ENCODE results near the gene USP37. TPM values are rescaled to one million over a fixed set of nuclear protein-coding genes. Genes with fewer than 3 reads are reported as not detected.

USP37 gene
- total RNA-seq, 2 donors from 2014 or later, result 18.7 to 27.7 TPM

DNA sequence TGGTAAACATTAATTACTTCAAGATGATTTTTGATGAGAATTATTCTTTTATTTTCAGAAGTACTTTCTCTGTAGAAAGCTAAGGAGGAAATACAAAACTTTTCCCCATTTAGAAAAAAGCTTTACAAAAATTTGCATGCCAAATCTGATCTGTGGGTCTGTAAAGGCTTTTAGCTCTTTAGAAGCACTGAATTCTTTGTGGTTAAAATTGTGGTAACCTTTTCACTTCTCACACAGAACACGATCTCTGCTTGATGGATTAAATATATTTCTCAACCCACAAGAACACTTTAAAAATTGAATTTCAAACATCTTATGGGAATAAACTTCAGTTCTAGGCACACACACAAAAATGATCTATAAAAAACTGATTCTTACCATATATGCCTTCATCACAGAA, 85.5 kb downstream of the USP37 start:
- Mint-ChIP-seq H3K4me1 (peaks cover 4% of the 10 kb centered on the region), H3K27me3 (no peaks in the 10 kb centered on the region), H3K4me3 (no peak overlapping the region), H3K27ac (peak overlapping the region; percentile 39), H3K36me3 (ENCODE audit: low read depth) (no peaks in the 10 kb centered on the region)
- no peak for ATAC-seq
- DNase-seq, result no peak
- H3K9me3 ChIP-seq (ENCODE audit: control insufficient read depth, low read length, poor library complexity, severe bottlenecking), result no peaks in the 10 kb centered on the region

DNA sequence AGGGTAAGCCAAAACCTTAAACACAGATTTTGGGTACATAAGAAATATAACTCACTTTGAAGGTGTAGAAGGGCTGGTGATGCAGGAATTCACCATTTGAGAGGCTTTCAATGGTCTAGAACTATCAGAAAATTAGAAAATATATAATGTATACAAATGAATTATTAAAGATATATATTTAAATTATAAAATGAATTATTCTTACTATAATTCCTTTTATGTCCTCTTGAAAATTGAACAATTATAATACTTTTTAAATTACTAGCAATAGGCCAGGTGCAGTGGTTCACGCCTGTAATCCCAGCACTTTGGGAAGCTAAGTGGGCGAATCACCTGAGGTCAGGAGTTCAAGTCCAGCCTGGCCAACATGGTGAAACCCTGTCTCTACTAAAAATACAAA, 88.6 kb downstream of the USP37 start:
- H3K36me3 Mint-ChIP-seq (ENCODE audit: low read depth), result no peaks in the 10 kb centered on the region
- DNase-seq (no peak), ATAC-seq (no peak)
- H3K4me3 Mint-ChIP-seq, result no peak overlapping the region
- H3K9me3 ChIP-seq (ENCODE audit: control insufficient read depth, low read length, poor library complexity, severe bottlenecking), result no peaks in the 10 kb centered on the region
- H3K4me1 Mint-ChIP-seq, result peaks cover 4% of the 10 kb centered on the region
- H3K27ac Mint-ChIP-seq, result no peak overlapping the region
- no peaks in the 10 kb centered on the region for H3K27me3 Mint-ChIP-seq

GRCh38 chr2:218478544-218478943, 89.6 kb downstream of the USP37 start:
- H3K36me3 Mint-ChIP-seq (ENCODE audit: low read depth), result no peaks in the 10 kb centered on the region
- no peaks in the 10 kb centered on the region for H3K27me3 Mint-ChIP-seq
- H3K27ac Mint-ChIP-seq, result no peak overlapping the region
- DNase-seq, result no peak
- no peaks in the 10 kb centered on the region for H3K9me3 ChIP-seq (ENCODE audit: control insufficient read depth, low read length, poor library complexity, severe bottlenecking)
- ATAC-seq, result no peak
- H3K4me3 Mint-ChIP-seq, result no peak overlapping the region
- H3K4me1 Mint-ChIP-seq, result peaks cover 2% of the 10 kb centered on the region

DNA sequence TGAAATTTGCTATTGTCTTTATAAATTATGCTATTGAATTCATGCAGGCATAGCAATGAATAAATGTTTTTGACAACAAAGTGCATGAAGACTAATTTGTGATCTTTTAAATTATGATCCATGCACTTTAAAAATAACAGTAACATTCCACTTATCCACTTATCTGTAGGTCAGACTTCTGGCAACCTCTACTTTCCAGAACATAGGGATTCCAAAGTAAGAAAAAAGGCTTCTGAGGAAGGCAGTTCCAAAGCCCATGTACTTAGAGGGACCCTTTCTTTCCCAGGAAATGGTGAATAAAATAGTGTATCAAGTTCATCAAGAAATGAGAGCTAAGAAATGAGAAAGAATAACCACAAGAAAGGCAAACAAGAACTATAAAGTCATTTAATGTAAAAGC, 90.9 kb downstream of the USP37 start:
- no peak for ATAC-seq
- no peak for DNase-seq
- Mint-ChIP-seq H3K4me3 (no peak overlapping the region), H3K27me3 (no peaks in the 10 kb centered on the region), H3K4me1 (peaks cover 2% of the 10 kb centered on the region), H3K36me3 (ENCODE audit: low read depth) (peaks cover 2% of the 10 kb centered on the region), H3K27ac (no peak overlapping the region)
- H3K9me3 ChIP-seq (ENCODE audit: control insufficient read depth, low read length, poor library complexity, severe bottlenecking), result no peaks in the 10 kb centered on the region

GRCh38 chr2:218476676-218477075, 91.5 kb downstream of the USP37 start:
- no peak for ATAC-seq
- H3K27ac Mint-ChIP-seq, result no peak overlapping the region

GRCh38 chr2:218474527-218474926, 93.6 kb downstream of the USP37 start:
- H3K27me3 Mint-ChIP-seq, result no peaks in the 10 kb centered on the region
- peak overlapping the region; percentile 45 for H3K27ac Mint-ChIP-seq
- peaks cover 2% of the 10 kb centered on the region for H3K36me3 Mint-ChIP-seq (ENCODE audit: low read depth)
- peaks cover 2% of the 10 kb centered on the region for H3K4me1 Mint-ChIP-seq
- ATAC-seq, result no peak
- no peak overlapping the region for H3K4me3 Mint-ChIP-seq
- H3K9me3 ChIP-seq (ENCODE audit: control insufficient read depth, low read length, poor library complexity, severe bottlenecking), result no peaks in the 10 kb centered on the region
- no peak for DNase-seq

More at GRCh38 chr2:218476676-218477075, 91.5 kb downstream of the USP37 start:
- H3K9me3 ChIP-seq (ENCODE audit: control insufficient read depth, low read length, poor library complexity, severe bottlenecking), result no peaks in the 10 kb centered on the region
- peaks cover 2% of the 10 kb centered on the region for H3K4me1 Mint-ChIP-seq
- peaks cover 2% of the 10 kb centered on the region for H3K36me3 Mint-ChIP-seq (ENCODE audit: low read depth)
- no peak overlapping the region for H3K4me3 Mint-ChIP-seq
- H3K27me3 Mint-ChIP-seq, result no peaks in the 10 kb centered on the region
- no peak for DNase-seq

DNA sequence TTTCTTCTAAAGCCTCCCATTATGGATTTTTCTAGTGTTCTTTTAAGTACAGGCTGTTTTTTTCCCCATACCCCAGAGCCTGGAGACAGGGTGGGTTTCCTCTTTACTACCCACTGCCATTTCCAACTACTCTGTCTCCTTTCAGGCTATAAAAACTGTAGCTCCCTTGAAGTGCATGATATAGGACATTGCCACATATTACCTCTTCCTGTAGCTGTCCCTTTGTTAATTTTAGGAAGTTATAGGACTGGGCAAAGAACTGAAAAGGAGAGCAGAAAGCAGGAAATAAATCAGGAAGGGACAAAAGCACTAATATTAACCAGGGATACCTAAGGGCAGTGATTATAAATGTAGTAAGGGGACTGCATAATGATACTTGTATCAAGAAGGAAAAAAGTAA, 95.2 kb downstream of the USP37 start:
- Mint-ChIP-seq H3K4me1 (no peaks in the 10 kb centered on the region), H3K4me3 (no peak overlapping the region), H3K27me3 (no peaks in the 10 kb centered on the region), H3K27ac (no peak overlapping the region), H3K36me3 (ENCODE audit: low read depth) (peaks cover 2% of the 10 kb centered on the region)
- no peak for DNase-seq
- ATAC-seq, result no peak
- H3K9me3 ChIP-seq (ENCODE audit: control insufficient read depth, low read length, poor library complexity, severe bottlenecking), result no peaks in the 10 kb centered on the region

DNA sequence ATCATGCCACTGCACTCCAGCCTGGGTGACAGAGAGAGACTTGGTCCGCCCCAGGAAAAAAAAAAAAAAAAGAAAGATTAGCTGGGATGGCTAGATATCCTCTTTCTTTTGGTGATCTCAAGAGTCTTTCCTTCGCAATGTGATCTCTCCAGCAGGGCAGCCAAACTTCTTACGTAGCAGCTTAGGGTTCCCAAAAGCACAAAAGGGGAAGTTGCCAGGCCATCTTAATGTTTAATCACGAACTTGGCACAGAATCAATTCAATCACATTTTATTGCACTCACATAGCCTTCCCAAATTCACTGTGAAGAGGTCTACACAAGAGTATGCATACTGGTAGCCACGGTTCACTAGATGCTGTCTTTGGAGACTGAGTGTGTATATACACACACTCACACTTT, 96.2 kb downstream of the USP37 start:
- Mint-ChIP-seq H3K36me3 (ENCODE audit: low read depth) (peaks cover 2% of the 10 kb centered on the region), H3K4me3 (no peak overlapping the region), H3K4me1 (no peaks in the 10 kb centered on the region), H3K27me3 (no peaks in the 10 kb centered on the region), H3K27ac (peak overlapping the region; percentile 29)
- ATAC-seq (no peak), DNase-seq (no peak)
- H3K9me3 ChIP-seq (ENCODE audit: control insufficient read depth, low read length, poor library complexity, severe bottlenecking), result no peaks in the 10 kb centered on the region

DNA sequence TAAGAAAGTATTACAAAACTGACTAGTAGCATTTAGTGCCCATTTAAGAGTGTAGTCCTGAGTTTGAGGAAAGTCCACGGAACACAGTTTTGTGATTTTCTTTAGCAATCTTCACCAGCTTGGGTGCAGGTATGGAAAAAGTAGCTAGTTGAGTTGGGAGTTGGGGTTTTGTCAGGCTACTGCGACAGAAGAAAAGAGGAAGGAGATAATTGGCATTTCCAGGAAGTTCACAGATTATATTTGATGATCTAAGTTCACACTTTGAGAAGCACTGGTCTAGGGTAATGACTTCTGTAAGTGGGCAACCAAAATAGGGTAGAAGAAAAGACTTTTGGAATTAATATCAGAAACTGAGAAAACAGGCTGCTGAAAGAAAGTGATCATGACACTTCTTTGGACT, 97.1 kb downstream of the USP37 start:
- Mint-ChIP-seq H3K27me3 (no peaks in the 10 kb centered on the region), H3K4me1 (peaks cover 4% of the 10 kb centered on the region), H3K4me3 (no peak overlapping the region), H3K36me3 (ENCODE audit: low read depth) (peaks cover 2% of the 10 kb centered on the region), H3K27ac (peak overlapping the region; percentile 45)
- no peak for DNase-seq
- H3K9me3 ChIP-seq (ENCODE audit: control insufficient read depth, low read length, poor library complexity, severe bottlenecking), result no peaks in the 10 kb centered on the region
- no peak for ATAC-seq

DNA sequence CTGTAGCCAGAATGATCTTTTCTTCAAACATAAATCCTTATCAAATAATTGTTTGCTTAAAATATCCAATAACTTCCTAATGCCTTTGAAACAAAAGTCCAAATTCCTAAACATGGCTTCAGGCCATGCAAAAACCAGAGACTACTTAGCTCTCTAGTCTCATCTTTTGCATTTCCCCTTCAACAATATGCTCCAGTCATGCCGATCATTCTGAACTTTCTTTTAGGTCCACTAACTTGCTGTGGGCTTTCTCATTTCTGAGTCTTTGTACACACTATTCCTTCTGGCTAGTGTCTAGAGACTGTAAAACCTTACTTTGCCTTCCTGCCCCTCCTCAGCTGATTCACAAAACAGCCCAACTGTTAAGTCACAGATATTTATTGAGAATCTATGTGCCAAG, 97.7 kb downstream of the USP37 start:
- no peak for ATAC-seq

GRCh38 chr2:218465987-218466633, 102.0 kb downstream of the USP37 start:
- no peaks in the 10 kb centered on the region for H3K36me3 Mint-ChIP-seq (ENCODE audit: low read depth)
- ATAC-seq (peak; percentile 25), DNase-seq (no peak)
- no peaks in the 10 kb centered on the region for H3K27me3 Mint-ChIP-seq
- H3K9me3 ChIP-seq (ENCODE audit: control insufficient read depth, low read length, poor library complexity, severe bottlenecking), result no peaks in the 10 kb centered on the region
- no peak overlapping the region for H3K27ac Mint-ChIP-seq
- H3K4me3 Mint-ChIP-seq, result no peak overlapping the region
- H3K4me1 Mint-ChIP-seq, result peaks cover 5% of the 10 kb centered on the region

More for the DNA sequence above, 97.7 kb downstream of the USP37 start:
- H3K27me3 Mint-ChIP-seq, result no peaks in the 10 kb centered on the region
- peaks cover 2% of the 10 kb centered on the region for H3K36me3 Mint-ChIP-seq (ENCODE audit: low read depth)
- H3K9me3 ChIP-seq (ENCODE audit: control insufficient read depth, low read length, poor library complexity, severe bottlenecking), result no peaks in the 10 kb centered on the region
- peaks cover 5% of the 10 kb centered on the region for H3K4me1 Mint-ChIP-seq
- H3K4me3 Mint-ChIP-seq, result peak overlapping the region; percentile 5
- peak overlapping the region; percentile 45 for H3K27ac Mint-ChIP-seq
- no peak for DNase-seq

- H3K4me3 Mint-ChIP-seq, result no peak overlapping the region
- ATAC-seq, result no peak
- H3K27me3 Mint-ChIP-seq, result no peaks in the 10 kb centered on the region
- no peak for DNase-seq
- no peaks in the 10 kb centered on the region for H3K4me1 Mint-ChIP-seq
- H3K27ac Mint-ChIP-seq, result no peak overlapping the region
- H3K9me3 ChIP-seq (ENCODE audit: control insufficient read depth, low read length, poor library complexity, severe bottlenecking), result peaks cover 8% of the 10 kb centered on the region
- H3K36me3 Mint-ChIP-seq (ENCODE audit: low read depth), result peaks cover 8% of the 10 kb centered on the region
These were observed 109.6 kb downstream of the USP37 start for GRCh38 chr2:218458598-218458997.

DNA sequence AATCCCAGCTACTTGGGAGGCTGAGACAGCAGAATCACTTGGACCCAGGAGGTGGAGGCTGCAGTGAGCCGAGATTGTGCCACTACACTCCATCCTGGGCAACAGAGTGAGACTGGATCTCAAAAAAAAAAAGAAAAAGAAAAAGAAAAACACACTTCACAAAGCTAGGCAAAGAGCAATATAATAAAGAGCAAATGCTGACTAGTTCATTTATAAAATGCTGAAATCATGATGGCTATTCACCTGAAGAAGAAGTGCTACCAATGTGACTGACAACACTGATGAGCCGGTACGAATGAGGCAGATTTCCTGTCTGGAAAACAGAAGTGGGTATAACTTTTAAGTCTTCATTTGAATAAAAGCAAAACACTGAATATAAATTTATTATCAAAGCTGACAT, 111.3 kb downstream of the USP37 start:
- Mint-ChIP-seq H3K36me3 (ENCODE audit: low read depth) (peaks cover 8% of the 10 kb centered on the region), H3K4me3 (no peak overlapping the region), H3K27ac (no peak overlapping the region), H3K27me3 (no peaks in the 10 kb centered on the region), H3K4me1 (no peaks in the 10 kb centered on the region)
- H3K9me3 ChIP-seq (ENCODE audit: control insufficient read depth, low read length, poor library complexity, severe bottlenecking), result peaks cover 8% of the 10 kb centered on the region
- no peak for DNase-seq
- ATAC-seq, result no peak

DNA sequence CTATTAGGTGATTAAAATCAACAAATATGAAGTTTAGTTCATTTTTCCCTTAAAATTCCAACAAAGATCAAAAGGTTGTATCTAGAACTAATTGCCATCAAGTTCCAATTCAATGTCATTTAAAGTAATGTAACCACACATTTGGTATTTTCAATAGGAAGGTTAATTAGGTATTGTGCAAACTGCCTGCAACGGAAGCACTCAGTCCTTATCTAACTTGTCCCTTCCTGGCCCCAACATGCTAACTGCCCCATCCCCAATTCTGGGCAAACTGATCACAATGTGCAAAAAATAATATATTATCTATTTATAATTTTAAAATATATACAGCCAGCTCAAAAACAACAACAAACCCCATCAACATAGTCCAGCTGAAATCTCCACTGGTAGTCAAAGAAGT, 116.1 kb downstream of the USP37 start:
- Mint-ChIP-seq H3K4me1 (peaks cover 2% of the 10 kb centered on the region), H3K4me3 (no peak overlapping the region), H3K27me3 (no peaks in the 10 kb centered on the region), H3K36me3 (ENCODE audit: low read depth) (peaks cover 7% of the 10 kb centered on the region), H3K27ac (no peak overlapping the region)
- H3K9me3 ChIP-seq (ENCODE audit: control insufficient read depth, low read length, poor library complexity, severe bottlenecking), result peaks cover 8% of the 10 kb centered on the region
- no peak for DNase-seq
- no peak for ATAC-seq
